H1 (cell line): ENCODE results near the gene RAB5B. TPM values are rescaled to one million over a fixed set of nuclear protein-coding genes. Genes with fewer than 3 reads are reported as not detected.

Source experiments
- RNF2 ChIP-seq: fragments of 200-900, 300-1000 bp; sonication (generic); IDR thresholded peaks from 2 replicates; pipeline ENCODE4 v1.7.1; 2016; ENCODE audit warnings: borderline replicate concordance, low read depth, mild to moderate bottlenecking, antibody characterized with exemption, low read length; ENCODE audit not compliant: poor library complexity, severe bottlenecking; ENCODE audit errors: missing control alignments
- SP2 ChIP-seq: IDR thresholded peaks from 2 replicates; pipeline ENCODE4 v1.6.1; 2012; ENCODE audit warnings: mild to moderate bottlenecking, low read length, inconsistent platforms
- polyA plus RNA-seq, 7 experiments: library from polyadenylated mRNA; depleted of rRNA in 3 of 7; stranded (reverse) in 5 of 7; unstranded in 2 of 7; fragments of >200 nt in 5 of 7; fragments of 200-250 nt in 2 of 7; gene quantifications; 1 replicate in 5 of 7; 2 replicates in 1 of 7; 4 replicates in 1 of 7; pipeline versions ENCODE4 v1.2.1 to v1.2.3, GENCODE V29; 2011 to 2013; ENCODE audit warnings: missing spikeins in 2 of 7, mixed read lengths in 2 of 7
- total RNA-seq: library from RNA; stranded (reverse); fragmentation: NEBNext Ultra II Directional; extraction: Animal tissue kit (Norgen Biotek cat#: 25700); gene quantifications from 2 replicates; pipeline ENCODE4 v1.2.1, GENCODE V29; 2021
- TF ChIP-seq, protein P1 (sequence below): IDR thresholded peaks from 2 replicates; pipeline ENCODE4 v1.6.1; 2012; ENCODE audit warnings: inconsistent platforms

Gene RAB5B
- total and polyA plus RNA-seq, 2 of the 8 experiments (the other 6 are each of a cell fraction or from before 2014, with no cell fraction given) = 56.7 to 62.4 TPM

DNA sequence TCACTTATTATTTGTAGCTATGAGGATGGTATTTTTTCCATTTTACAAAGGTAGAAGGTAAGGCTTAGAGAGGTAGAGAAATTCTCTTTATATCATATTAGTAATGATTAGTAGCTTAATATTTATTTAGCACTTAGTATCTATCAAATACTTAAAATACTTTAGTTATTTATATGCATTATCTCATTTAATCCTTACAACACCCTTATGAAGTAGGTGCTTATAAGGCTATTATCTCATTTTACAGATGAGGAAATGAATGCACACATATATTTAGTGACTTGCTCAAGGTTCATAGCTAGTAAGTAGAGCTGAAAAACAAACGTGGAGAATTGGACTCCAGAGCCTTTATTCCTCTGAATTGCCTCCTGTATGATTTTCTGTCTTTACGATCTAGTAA is 11.0 kb downstream of the RAB5B start (continued):
- TF ChIP-seq RNF2 (no peak), SP2 (no peak)
- TF ChIP-seq, protein P1, sequence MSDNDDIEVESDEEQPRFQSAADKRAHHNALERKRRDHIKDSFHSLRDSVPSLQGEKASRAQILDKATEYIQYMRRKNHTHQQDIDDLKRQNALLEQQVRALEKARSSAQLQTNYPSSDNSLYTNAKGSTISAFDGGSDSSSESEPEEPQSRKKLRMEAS = no peak
- TF ChIP-seq, all 59 proteins: peak for 0
